Activated CD8-positive, alpha-beta memory T cell treated with anti-CD3 and anti-CD28 coated beads for 4 hours (primary cell): ENCODE results near the gene ZFAND3.

Experiments
- DNase-seq, 2 donors: peaks; one replicate each; pipeline ENCODE4 v3.0.0-alpha.2; 2020; ENCODE audit warnings: low read depth in 2 of 2

ZFAND3 gene

GRCh38 chr6:38154731-38155130 lies 335.2 kb downstream of the ZFAND3 start:
- DNase-seq: no peak

- no peak for DNase-seq
Observed at GRCh38 chr6:38155144-38155543, 335.6 kb downstream of the ZFAND3 start.

GRCh38 chr6:38155621-38156204 lies 336.2 kb downstream of the ZFAND3 start:
- DNase-seq: no peak

- no peak for DNase-seq
Observed at GRCh38 chr6:38156818-38157565, 337.5 kb downstream of the ZFAND3 start.

GRCh38 chr6:38157905-38158304 lies 338.4 kb downstream of the ZFAND3 start:
- no peak for DNase-seq

GRCh38 chr6:38158762-38159350 lies 339.3 kb downstream of the ZFAND3 start:
- DNase-seq: no peak

- no peak for DNase-seq
Observed at GRCh38 chr6:38159596-38159995, 340.1 kb downstream of the ZFAND3 start.

- no peak for DNase-seq
Observed at GRCh38 chr6:38160831-38161230, 341.3 kb downstream of the ZFAND3 start.

GRCh38 chr6:38161331-38161730 lies 341.8 kb downstream of the ZFAND3 start:
- DNase-seq: no peak

- no peak for DNase-seq
Observed at GRCh38 chr6:38161754-38162492, 342.4 kb downstream of the ZFAND3 start.

- no peak for DNase-seq
Observed at GRCh38 chr6:38162493-38163185, 343.1 kb downstream of the ZFAND3 start.

GRCh38 chr6:38163186-38164130 lies 343.9 kb downstream of the ZFAND3 start:
- DNase-seq: no peak

- no peak for DNase-seq
Observed at GRCh38 chr6:38164131-38164481, 344.6 kb downstream of the ZFAND3 start.

GRCh38 chr6:38164671-38165108 lies 345.2 kb downstream of the ZFAND3 start:
- DNase-seq: no peak

GRCh38 chr6:38166411-38167240 lies 347.1 kb downstream of the ZFAND3 start:
- DNase-seq: no peak

- DNase-seq: no peak
Observed at GRCh38 chr6:38167598-38167997, 348.1 kb downstream of the ZFAND3 start.

GRCh38 chr6:38168126-38168525 lies 348.6 kb downstream of the ZFAND3 start:
- DNase-seq: no peak

- DNase-seq: no peak
Observed at GRCh38 chr6:38168699-38169098, 349.2 kb downstream of the ZFAND3 start.

GRCh38 chr6:38169221-38169976 lies 349.9 kb downstream of the ZFAND3 start:
- DNase-seq: no peak
